ENCODE results near the gene HMCN2.
"Not testable (repeated sequence)": the region's sequence is repeated elsewhere in the genome, so short reads cannot be mapped to it uniquely, and the experiment has no call there.

HMCN2 gene

GRCh38 chr9:130421154-130421801 is 155.7 kb downstream of the HMCN2 start:
- no peak for DNase-seq (ENCODE audit: low read depth)

- no peak for DNase-seq (ENCODE audit: low read depth)
These were observed 156.3 kb downstream of the HMCN2 start for GRCh38 chr9:130421802-130422276.

- no peak for DNase-seq (ENCODE audit: low read depth)
These were observed 157.0 kb downstream of the HMCN2 start for GRCh38 chr9:130422546-130422945.

GRCh38 chr9:130423272-130423671 is 157.7 kb downstream of the HMCN2 start:
- DNase-seq (ENCODE audit: low read depth): no peak

GRCh38 chr9:130424595-130425454 is 159.3 kb downstream of the HMCN2 start:
- DNase-seq (ENCODE audit: low read depth): no peak

GRCh38 chr9:130425741-130426466 is 160.3 kb downstream of the HMCN2 start:
- DNase-seq (ENCODE audit: low read depth): no peak

- DNase-seq (ENCODE audit: low read depth): no peak
These were observed 160.9 kb downstream of the HMCN2 start for GRCh38 chr9:130426467-130426773.

GRCh38 chr9:130426883-130427282 is 161.3 kb downstream of the HMCN2 start:
- no peak for DNase-seq (ENCODE audit: low read depth)

GRCh38 chr9:130427326-130427725 is 161.8 kb downstream of the HMCN2 start:
- DNase-seq (ENCODE audit: low read depth): no peak

- no peak for DNase-seq (ENCODE audit: low read depth)
These were observed 162.6 kb downstream of the HMCN2 start for GRCh38 chr9:130428086-130428665.

GRCh38 chr9:130429381-130429780 is 163.8 kb downstream of the HMCN2 start:
- DNase-seq (ENCODE audit: low read depth): no peak

- DNase-seq (ENCODE audit: low read depth): no peak
These were observed 164.3 kb downstream of the HMCN2 start for GRCh38 chr9:130429831-130430230.

- DNase-seq (ENCODE audit: low read depth): no peak
These were observed 164.7 kb downstream of the HMCN2 start for GRCh38 chr9:130430232-130430631.

GRCh38 chr9:130430734-130431535 is 165.4 kb downstream of the HMCN2 start:
- DNase-seq (ENCODE audit: low read depth): no peak

GRCh38 chr9:130431536-130432303 is 166.2 kb downstream of the HMCN2 start:
- no peak for DNase-seq (ENCODE audit: low read depth)

- no peak for DNase-seq (ENCODE audit: low read depth)
These were observed 166.8 kb downstream of the HMCN2 start for GRCh38 chr9:130432362-130432761.

- DNase-seq (ENCODE audit: low read depth): no peak
These were observed 167.2 kb downstream of the HMCN2 start for GRCh38 chr9:130432796-130433167.

GRCh38 chr9:130433168-130433946 is 167.8 kb downstream of the HMCN2 start:
- DNase-seq (ENCODE audit: low read depth): no peak

GRCh38 chr9:130433947-130434262 is 168.3 kb downstream of the HMCN2 start:
- DNase-seq (ENCODE audit: low read depth): no peak

- not testable (repeated sequence) for DNase-seq (ENCODE audit: low read depth)
These were observed 169.1 kb downstream of the HMCN2 start for GRCh38 chr9:130434656-130435055.
